Stimulated activated CD8-positive, alpha-beta memory T cell treated with anti-CD3 and anti-CD28 coated beads, Interleukin-7, amount 100 ng/mL, for 4 hours (primary cell): ENCODE measurements around the gene SLC17A4.
"Not testable (repeated sequence)": the region's sequence is repeated elsewhere in the genome, so short reads cannot be mapped to it uniquely, and the experiment has no call there.

Source experiments
- DNase-seq, 2 donors: peaks; one replicate each; pipeline ENCODE4 v3.0.0-alpha.2; 2020; ENCODE audit warnings: low read depth in 2 of 2

The SLC17A4 gene, protein sequence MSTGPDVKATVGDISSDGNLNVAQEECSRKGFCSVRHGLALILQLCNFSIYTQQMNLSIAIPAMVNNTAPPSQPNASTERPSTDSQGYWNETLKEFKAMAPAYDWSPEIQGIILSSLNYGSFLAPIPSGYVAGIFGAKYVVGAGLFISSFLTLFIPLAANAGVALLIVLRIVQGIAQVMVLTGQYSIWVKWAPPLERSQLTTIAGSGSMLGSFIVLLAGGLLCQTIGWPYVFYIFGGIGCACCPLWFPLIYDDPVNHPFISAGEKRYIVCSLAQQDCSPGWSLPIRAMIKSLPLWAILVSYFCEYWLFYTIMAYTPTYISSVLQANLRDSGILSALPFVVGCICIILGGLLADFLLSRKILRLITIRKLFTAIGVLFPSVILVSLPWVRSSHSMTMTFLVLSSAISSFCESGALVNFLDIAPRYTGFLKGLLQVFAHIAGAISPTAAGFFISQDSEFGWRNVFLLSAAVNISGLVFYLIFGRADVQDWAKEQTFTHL

DNA sequence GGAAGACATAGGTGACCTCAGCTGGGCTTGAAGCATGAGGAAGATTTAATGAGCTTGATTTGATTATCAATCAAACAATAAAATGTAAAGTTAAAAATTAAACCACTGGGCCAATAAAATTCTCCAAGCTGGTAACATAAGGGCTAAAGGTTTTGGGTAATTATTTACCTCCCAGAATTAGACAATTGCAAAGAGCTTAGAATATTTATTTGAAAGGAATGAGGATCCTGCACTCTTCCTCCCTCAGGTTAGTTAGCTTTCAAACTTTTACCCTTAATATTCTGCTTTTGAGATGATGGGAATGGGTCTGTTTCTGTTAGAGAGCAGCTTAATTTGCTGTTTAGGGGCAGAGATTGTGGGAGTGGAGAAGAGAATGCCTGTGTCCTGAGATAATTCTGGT, at the start of gene SLC17A4:
TSS of gene SLC17A4 (plus strand) at position 208 of the 400 bp plus-strand sequence. CDS start 7,221 bp downstream, outside the sequence.
- DNase-seq, result no peak

DNA sequence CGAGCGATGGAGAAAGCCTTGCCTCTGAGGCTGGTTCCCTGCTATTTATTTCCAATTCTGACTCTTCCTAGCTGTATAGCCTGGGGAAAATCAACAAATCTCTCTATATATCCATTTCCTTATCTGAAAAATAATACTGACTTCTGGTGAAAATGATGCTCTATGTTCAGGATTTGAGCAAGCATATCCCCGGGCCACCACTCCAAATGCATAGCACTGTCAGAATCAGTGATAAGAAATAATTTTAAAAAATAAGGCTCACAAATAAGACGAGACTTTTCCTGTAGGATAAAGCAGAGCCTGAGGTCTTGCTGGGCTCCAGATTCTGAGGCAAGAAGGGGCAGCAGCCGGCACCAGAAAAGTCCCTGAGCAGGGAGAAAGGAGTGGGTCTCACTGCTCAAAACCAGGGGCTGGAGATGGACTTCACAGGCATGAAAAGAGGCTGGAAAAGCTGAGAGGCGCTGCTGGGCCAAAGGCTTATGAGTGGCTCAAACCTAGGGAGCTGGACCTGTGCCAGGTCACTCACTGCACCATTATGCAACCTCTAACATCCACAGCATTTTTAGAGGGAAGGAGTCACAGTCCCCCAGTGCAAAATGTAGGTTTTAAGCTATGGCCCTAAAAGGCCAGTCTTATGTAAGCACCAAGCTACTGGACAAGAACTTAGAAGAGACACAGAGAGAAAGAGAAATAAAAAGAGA, 48.1 kb upstream of the SLC17A4 start:
- no peak for DNase-seq

DNA sequence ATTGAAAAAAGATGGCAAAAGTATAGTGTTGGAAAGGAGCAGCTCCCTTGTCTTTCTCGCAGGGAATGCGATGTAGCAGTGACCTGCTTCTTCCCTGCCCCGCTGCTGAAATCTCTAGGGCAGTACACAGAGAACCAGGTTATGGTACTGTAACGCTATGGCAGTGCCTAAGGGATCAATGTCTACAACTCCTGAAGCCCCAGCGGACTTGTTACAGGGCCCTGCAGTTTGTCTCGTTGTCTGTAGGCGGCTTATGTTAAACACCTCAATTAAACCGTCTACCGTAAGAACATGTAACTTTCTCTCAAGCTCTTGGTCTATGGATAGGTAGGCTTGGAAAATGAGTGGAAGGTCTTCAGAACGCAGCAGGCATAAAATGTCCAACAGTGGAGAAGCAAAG, 44.8 kb upstream of the SLC17A4 start:
- no peak for DNase-seq

DNA sequence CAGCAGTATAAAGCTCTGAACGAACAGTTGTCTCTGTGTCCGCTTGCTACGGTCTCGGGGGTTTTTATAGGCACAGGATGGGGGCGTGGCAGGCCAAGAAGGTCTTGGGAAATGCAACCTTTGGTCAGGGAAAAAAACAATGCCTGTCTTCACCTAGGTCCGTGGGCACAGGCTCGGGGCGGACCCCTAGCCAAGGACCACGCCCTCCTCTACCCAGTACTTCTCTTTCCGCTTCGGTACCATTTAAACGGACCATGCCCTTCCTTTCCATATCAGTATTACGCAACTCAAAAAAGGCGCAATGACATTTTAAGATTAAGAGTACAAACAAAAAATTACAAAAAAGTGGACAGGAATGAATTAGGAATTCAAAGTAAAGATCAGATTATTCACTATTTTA, 44.3 kb upstream of the SLC17A4 start:
- DNase-seq, result no peak

DNA sequence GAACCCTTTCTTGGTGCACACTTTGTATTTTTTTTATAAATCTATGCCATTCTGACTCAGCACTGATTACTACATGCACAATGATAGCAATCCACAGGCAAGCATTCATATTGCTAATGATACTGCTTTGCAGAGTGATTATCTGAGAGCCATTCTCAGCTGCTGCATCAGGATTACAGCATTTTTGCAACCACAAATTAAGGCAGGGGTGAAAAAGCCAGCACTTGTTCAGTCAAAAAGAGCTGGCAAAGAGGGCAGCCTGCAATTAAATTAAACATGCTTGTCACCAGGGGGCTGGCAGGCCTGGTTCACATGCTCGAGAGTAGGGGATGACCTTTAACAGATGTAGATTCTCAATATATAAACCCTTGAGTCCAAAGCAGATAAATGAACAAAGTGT, 40.7 kb upstream of the SLC17A4 start:
- no peak for DNase-seq

DNA sequence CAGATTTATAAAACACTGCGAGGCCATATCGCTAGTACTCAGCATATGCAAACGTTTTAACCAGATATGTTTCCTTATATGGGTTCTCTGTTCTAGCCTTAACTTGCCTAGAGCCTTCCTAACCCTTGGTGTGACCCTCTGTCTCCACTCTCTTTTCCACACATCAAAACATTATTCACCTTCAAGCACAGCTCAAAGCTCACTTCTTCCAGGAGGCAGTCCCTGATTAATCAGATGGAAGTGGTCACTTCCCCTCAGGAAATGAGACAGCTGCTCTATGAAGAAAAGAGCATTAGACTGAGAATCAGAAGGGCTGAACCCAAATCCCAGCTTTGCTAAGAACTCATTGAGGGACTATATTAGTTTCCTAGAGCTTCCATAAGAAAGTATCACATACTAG, 39.8 kb upstream of the SLC17A4 start:
- no peak for DNase-seq

DNA sequence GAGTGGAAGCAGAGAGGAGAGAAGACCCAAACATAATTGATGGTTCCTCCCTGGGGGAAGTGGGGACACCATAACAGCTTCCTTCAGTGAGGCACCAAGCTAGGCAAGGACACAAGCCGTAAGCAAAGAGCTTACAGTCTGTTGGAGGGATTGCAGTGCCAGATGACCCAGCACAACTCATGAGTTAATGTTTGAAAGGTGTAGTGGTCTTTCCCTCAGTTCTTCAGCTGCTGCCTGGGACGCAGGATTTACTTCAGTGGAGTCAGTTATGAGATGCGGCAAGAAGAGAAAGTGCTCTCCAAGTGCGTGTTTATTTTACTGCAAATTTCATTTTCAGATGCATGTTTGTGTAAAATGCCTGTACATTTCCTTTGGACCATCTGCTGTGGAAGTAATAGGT, 38.7 kb upstream of the SLC17A4 start:
- no peak for DNase-seq

DNA sequence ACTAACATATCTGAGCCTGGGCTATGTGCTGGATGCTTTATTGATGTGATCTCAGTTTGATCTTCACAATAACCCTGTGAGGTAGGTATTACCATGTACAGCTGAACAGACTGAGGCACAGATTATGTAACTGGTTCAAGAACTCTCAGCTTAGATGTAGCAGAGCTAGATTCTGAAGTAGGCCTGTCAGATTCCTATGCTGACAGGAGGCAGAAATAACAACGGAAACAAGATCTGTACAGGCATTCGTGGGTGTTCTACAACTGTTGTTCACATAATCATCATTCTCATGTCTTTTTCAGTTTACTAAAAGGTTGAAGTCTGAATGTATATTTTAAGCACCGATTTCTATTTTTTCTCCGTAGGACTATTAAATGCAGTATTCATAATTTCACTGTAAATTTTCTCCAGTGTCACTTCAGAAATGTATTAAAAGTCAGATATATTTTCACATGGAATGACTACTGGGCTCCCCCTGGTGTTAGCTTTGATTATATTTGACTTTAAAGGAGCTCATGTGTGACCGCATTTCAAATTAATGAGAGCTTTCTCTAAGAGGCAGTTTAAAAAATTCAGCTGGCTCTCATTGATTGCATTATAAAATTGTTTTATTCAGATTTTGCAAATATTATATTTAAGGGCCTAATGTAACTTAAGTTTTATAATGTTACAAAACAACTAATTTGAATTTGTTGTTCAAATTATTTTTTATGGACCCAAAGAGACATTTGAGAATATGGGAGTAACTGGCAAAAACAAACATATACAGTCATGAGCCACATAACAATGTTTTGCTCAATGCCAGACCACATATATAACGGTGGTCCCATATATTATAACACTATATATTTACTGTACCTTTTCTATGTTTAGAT, 36.4 kb upstream of the SLC17A4 start:
- DNase-seq, result no peak

DNA sequence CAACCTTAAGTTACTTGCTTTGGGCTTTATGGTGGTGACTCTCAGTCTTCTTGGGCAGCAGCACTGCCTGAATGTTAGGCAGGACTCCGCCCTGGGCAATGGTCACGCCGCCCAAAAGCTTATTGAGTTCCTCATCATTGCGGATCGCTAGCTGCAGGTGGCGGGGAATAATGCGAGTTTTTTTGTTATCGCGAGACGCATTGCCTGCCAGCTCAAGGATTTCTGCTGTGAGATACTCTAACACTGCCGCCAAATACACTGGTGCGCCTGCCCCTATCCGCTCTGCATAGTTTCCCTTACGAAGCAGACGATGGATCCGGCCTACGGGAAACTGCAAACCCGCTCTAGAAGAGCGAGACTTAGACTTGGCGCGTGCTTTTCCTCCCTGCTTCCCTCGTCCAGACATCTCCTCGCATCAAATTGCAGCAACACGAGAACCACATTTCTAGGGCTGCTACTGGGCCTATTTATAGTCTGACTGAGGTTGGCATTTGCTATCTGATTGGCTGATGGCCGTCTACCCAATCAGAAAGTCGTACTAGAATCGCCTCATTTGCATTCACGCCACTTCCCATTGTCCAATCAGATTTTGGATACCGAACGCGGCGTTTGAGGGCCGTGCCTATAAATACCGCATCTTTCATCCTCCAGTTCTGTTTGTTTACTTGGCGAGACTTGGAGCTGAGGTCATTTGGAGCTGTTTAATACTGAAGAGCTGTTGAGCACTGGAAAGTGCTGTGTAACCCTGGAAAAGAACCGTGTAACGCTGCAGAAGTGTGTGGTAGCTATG, 28.2 kb upstream of the SLC17A4 start:
- DNase-seq, result no peak

DNA sequence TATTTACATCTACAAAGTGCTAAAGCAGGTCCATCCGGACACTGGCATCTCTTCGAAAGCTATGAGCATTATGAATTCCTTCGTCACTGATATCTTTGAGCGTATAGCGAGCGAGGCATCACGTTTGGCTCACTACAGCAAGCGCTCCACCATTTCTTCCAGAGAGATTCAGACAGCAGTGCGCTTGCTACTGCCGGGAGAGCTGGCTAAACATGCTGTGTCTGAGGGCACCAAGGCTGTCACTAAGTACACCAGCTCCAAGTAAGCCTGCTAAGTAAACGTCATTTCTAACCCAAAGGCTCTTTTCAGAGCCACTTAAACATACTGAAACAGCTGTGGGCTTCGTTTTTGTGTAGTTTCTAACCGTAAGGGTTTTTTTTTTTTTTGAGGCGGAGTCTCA, 27.5 kb upstream of the SLC17A4 start:
- no peak for DNase-seq

DNA sequence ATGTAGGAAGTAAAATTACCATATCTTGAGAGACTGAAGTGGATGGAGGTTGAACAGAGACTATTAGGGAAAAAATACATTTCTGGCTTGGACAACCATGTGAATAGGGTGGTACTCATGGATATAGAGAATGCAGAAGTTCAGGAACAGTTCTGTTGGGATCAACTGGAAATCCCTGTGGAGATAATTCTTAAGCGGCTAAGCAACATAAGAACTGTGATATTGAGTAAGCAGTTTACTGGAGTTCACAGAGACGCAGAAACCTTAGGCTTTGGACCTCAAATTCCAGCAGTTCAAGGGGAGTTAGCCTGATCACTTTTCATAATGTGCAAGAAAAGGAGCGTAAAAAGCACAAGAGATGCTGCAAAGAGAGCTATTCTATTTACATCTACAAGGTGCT, 23.6 kb upstream of the SLC17A4 start:
- no peak for DNase-seq

DNA sequence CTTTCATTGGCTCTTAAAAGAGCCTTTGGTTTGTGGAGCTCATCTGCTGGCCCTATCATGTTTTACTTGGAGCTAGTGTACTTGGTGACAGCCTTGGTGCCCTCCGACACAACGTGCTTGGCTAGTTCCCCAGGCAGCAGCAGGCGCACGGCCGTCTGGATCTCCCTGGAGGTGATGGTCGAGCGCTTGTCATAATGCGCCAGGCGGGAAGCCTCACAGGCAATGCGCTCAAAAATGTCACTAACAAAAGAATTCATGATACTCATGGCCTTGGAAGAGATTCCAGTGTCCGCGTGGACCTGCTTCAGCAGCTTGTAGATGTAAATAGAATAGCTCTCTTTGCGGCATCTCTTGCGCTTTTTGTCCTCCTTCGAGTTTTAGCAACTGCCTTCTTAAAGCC, 22.8 kb upstream of the SLC17A4 start:
- no peak for DNase-seq

DNA sequence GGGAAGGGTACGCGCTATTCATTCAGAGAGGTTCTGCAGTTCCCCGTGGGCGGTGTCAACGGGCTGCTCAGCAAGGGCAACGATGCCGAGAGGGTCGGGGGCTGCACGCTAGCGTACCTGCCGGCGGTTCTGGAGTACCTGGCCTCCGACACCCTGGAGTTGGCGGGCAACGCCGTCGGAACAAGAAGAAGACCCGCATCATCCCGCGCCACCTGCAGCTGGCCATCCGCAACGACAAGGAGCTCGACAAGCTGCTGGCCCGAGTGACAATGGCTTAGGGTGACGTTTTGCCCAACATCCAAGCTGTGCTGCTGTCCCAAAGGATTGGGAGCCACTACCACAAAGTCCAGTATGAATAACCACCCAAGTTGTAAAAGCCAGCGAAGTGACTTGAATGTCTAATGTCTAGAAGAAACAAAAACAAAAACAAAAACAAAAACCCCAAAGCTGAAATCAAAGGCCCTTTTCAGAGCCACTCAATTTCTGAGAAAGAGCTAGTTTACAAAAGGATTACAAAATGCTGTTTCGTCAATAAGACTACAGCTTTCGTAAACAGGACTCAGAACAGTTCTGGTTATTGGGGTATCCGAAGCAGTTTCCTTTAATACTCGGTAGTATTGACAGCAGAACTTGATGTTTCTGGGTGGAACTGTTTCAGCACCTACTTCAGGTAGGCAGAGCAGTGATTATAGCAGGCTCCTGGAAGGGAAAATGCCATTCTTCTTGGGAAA, 21.9 kb upstream of the SLC17A4 start:
- no peak for DNase-seq

DNA sequence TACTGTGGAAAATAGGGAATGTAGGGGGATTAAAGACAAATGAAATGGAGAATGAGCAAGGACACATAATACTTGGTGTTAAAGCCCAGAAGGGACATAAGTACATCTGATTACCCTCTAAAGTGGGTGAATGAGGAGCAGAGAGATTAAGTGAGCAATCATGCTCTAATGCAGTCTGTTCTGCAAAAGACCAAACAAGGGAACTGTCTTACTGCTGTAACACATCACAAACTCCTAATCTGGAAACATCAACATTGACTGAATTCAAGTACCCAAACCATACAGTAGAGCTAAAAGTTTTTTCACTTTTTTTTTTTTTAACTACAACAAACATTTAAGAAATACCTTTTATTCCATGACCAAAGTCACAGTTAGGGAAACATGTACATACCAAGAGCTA, 19.3 kb upstream of the SLC17A4 start:
- DNase-seq, result no peak

DNA sequence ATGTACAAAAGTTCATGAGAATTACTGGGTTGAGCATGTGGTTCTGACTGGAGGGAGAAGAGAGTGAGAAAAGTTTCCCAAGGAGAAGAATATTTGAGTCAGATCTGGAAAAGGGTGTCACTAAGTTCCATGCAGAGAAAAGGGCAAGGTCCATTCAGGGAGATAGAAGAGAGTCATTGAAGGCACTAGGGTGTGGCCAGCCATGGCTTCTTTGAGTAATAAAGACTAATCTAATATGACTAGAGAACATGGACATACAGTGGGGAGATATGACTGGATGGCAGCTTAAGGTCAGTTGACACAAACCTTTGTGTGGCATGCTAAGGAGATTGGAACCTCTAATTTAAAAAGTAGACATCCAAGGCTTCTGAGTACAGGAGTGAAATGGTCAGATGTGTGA, 10.7 kb upstream of the SLC17A4 start:
- no peak for DNase-seq

DNA sequence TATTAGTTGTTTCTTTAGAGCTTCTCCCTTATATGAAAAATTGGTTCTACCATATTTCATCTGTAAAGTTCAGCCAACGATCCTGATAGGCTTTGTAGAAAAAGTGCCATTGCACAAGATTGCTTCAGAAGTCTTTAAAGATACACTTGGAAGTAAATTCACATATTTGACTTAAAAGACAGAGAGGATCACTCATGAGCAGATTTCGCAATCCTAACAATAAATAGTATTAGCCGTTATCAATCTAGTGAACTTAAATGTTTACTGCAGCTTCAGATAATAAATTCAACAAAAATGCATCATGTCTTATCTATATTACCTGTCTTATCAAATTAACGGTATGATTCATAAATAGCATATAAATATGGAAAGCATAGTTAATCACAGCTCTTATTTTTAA, 8.7 kb upstream of the SLC17A4 start:
- no peak for DNase-seq

DNA sequence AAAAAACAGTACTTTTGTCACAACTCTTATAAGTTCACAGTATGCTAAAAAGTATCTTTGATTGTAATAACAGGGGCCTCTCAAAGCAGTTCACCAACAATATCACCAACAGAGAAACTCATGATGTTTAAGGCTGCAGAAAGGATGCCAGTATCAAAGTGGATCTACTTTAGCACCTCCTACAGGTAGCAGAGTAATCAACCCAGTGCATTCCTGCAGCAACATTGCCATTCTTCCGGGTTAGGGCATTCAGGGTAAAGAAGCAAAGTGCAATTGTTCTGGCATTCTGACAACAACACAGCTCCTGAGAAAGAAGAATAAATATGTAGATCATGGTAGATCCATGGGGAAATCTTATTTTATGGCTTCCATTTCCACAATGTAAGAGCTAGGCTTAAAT, 7.6 kb upstream of the SLC17A4 start:
- DNase-seq, result no peak

DNA sequence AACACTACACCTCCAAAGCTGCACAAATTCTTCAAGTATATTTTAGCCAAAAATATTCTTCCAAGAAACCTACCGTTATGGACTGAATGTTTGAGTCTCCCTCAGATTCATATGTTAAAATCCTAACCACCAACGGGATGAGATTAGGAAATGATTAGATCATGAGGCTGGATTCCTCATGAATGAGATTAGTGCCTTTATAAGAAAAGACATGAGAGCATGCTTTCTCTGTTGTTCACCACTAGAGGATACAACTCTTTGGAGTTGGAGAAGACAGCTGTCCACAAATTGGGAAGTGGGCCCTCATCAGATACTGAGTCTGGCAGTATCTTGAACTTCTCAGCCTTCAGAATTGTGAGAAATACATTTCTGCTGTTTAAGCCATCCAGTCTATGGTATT, 7.1 kb upstream of the SLC17A4 start:
- DNase-seq, result no peak

DNA sequence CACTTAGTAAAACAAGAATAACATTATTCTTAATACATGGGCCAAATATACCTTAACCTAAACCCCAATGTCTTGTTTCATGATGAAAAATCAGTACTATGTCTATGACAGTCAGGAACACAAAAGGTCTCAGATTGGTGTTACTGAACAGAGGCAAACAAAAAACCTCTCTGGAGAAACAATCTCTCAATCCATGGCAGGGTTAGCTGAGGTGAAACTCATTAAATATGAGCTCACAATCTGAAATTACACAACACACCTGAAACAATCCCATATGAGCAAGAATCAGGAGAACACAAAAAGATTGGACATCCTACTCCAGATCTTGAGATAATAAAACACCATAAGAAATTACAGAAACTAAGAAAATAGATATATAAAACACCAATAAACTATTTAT, 6.5 kb upstream of the SLC17A4 start:
- DNase-seq, result no peak

DNA sequence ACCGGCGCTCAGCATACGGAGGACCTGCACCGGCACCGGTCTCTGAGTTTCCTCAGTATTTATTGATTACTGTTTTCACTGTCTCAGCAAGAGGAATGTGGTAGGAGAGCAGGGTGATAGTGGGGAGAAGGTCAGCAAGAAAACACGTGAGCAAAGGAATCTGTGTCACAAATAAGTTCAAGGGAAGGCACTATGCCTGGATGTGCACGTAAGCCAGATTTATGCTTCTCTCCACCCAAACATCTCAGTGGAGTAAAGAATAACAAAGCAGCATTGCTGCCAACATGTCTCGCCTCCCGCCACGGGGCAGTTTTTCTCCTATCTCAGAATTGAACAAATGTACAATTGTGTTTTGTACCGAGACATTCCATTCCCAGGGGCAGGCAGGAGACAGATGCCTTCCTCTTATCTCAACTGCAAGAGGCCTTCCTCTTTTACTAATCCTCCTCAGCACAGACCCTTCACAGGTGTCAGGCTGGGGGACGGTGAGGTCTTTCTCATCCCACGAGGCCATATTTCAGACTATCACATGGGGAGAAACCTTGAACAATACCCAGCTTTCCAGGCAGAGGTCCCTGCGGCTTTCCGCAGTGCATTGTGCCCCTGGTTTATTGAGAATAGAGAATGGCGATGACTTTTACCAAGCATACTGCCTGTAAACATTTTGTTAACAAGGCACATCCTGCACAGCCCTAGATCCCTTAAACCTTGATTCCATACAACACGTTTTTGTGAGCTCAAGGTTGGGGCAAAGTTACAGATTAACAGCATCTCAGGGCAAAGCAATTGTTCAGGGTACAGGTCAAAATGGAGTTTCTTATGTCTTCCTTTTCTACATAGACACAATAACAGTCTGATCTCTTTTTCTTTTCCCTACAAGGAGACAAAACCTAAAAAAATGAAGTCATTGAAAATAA, 5.7 kb upstream of the SLC17A4 start:
- DNase-seq, result not testable (repeated sequence)
